ENCODE results near the gene SLC35E3. TPM values are rescaled to one million over a fixed set of nuclear protein-coding genes. Genes with fewer than 3 reads are reported as not detected.

The SLC35E3 gene
- total and polyA plus RNA-seq, 2 experiments from 2014 or later = 5.5 to 13.8 TPM

DNA sequence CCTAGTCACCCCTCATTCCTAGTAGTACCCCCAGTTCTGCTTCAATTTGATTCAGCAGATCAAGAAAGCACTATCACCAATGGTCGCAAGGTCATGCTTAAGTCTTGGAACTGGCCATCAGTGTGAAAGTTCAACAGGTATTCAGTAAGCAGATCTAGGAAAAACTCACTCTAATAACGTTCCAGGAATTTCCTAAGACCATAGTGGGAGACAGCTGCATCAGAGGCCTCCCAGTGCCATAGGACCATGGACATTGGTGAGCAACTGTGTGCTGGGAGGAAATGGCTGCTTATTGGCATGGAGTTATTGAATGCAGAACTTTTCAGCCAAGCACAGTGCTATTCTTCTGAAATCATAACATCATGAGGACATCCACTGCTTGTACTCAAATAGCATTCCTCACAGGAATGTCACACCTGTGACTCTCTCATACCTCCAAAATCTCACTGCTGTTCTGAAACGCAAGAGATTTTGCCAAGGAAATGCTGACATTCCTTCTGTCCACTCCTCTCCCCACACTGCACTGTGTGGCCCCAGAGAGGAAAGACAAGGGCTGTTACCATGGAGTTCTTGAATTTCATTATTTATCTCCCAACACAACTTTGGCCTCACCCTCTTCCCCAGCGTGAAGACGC lies 31.1 kb downstream of the SLC35E3 start (continued):
- TF ChIP-seq, protein P1, sequence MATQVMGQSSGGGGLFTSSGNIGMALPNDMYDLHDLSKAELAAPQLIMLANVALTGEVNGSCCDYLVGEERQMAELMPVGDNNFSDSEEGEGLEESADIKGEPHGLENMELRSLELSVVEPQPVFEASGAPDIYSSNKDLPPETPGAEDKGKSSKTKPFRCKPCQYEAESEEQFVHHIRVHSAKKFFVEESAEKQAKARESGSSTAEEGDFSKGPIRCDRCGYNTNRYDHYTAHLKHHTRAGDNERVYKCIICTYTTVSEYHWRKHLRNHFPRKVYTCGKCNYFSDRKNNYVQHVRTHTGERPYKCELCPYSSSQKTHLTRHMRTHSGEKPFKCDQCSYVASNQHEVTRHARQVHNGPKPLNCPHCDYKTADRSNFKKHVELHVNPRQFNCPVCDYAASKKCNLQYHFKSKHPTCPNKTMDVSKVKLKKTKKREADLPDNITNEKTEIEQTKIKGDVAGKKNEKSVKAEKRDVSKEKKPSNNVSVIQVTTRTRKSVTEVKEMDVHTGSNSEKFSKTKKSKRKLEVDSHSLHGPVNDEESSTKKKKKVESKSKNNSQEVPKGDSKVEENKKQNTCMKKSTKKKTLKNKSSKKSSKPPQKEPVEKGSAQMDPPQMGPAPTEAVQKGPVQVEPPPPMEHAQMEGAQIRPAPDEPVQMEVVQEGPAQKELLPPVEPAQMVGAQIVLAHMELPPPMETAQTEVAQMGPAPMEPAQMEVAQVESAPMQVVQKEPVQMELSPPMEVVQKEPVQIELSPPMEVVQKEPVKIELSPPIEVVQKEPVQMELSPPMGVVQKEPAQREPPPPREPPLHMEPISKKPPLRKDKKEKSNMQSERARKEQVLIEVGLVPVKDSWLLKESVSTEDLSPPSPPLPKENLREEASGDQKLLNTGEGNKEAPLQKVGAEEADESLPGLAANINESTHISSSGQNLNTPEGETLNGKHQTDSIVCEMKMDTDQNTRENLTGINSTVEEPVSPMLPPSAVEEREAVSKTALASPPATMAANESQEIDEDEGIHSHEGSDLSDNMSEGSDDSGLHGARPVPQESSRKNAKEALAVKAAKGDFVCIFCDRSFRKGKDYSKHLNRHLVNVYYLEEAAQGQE (IDR thresholded peaks at IDR 0.05; ENCODE audit: unreplicated experiment) = no peak

DNA sequence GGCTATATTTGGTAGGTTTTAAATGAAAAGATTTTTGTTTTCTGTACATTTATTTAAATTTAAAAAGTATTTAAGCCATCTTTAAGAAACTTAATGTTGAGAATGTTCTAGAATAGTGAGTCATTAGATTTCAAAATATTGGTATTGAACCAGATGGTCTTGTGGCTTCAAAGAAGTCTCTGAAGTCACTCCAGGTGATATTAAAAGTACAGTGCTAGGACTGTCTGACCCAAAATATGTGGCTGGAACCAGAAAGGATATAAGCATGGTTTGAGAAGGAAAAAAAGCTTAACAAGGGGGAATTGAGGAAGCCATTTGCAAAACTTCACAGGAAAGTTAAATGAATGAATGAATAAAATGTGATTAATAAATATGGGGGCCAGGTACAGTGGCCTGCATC lies 33.3 kb downstream of the SLC35E3 start:
- no peak for ATAC-seq
- H3K27ac Mint-ChIP-seq = no peak overlapping the region
- no peaks in the 10 kb centered on the region for H3K27me3 ChIP-seq (ENCODE audit: insufficient read depth)
- no peaks in the 10 kb centered on the region for H3K36me3 ChIP-seq (ENCODE audit: insufficient read depth)
- no peaks in the 10 kb centered on the region for H3K4me1 ChIP-seq (ENCODE audit: insufficient read depth)
- no peaks in the 10 kb centered on the region for H3K79me2 ChIP-seq (replicated peaks; ENCODE audit: insufficient read depth)
- no peaks in the 10 kb centered on the region; the same call in 2 of the 3 replicates for H3K36me3 Mint-ChIP-seq (ENCODE audit: low read depth)
- H3K4me3 ChIP-seq = no peak overlapping the region
- no peak overlapping the region for H3K4me3 Mint-ChIP-seq
- no peaks in the 10 kb centered on the region for H3F3A ChIP-seq (replicated peaks; ENCODE audit: low read depth)
- H3K27ac ChIP-seq (ENCODE audit: low read depth) = no peak overlapping the region
- H3K27me3 Mint-ChIP-seq (ENCODE audit: insufficient read depth, low read depth, poor library complexity) = peaks cover 7% of the 10 kb centered on the region
- H3K9me3 Mint-ChIP-seq = no peaks in the 10 kb centered on the region
- H4K20me1 ChIP-seq (replicated peaks; ENCODE audit: insufficient read depth) = no peaks in the 10 kb centered on the region
- H3K9me2 ChIP-seq (ENCODE audit: insufficient read depth) = no peaks in the 10 kb centered on the region
- H3K4me1 Mint-ChIP-seq = 0 out of 3 replicates have a peak, but pooled peaks cover 2% of the 10 kb centered on the region
- no peak overlapping the region for H3K4me2 ChIP-seq
- no peak overlapping the region for H2AFZ ChIP-seq
- no peak for DNase-seq (ENCODE audit: low spot score)
- TF ChIP-seq JUNB (IDR thresholded peaks at IDR 0.05; ENCODE audit: unreplicated experiment) (no peak), POLR2AphosphoS5 (IDR thresholded peaks at IDR 0.05; ENCODE audit: low read depth) (no peak), STAT1 (IDR thresholded peaks at IDR 0.05; ENCODE audit: unreplicated experiment) (no peak), CTCF (conservative IDR thresholded peaks at IDR 0.05; ENCODE audit: low read depth in 2 of 2) (no peak), NANOG (IDR thresholded peaks at IDR 0.05; ENCODE audit: borderline replicate concordance) (no peak), ZNF114 (CRISPR knock-in tag; IDR thresholded peaks at IDR 0.05) (no peak), EZH2phosphoT487 (IDR thresholded peaks at IDR 0.05; ENCODE audit: unreplicated experiment) (no peak), CREB1 (CRISPR knock-in tag; IDR thresholded peaks at IDR 0.05; ENCODE audit: low read depth) (no peak)
- TF ChIP-seq, protein P2, sequence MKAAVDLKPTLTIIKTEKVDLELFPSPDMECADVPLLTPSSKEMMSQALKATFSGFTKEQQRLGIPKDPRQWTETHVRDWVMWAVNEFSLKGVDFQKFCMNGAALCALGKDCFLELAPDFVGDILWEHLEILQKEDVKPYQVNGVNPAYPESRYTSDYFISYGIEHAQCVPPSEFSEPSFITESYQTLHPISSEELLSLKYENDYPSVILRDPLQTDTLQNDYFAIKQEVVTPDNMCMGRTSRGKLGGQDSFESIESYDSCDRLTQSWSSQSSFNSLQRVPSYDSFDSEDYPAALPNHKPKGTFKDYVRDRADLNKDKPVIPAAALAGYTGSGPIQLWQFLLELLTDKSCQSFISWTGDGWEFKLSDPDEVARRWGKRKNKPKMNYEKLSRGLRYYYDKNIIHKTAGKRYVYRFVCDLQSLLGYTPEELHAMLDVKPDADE (IDR thresholded peaks at IDR 0.05) = no peak
- TF ChIP-seq, protein P1 (IDR thresholded peaks at IDR 0.05; ENCODE audit: unreplicated experiment) = no peak

Data from GM23338 (cell line).